H1 (cell line): ENCODE data around the gene ADGRB2.

Source experiments
- EZH2 ChIP-seq: fragments of 200-600 bp; sonication (generic); IDR thresholded peaks from 2 replicates; pipeline ENCODE4 v1.7.1; 2012; ENCODE audit warnings: low read depth, mild to moderate bottlenecking, moderate library complexity, low read length, inconsistent platforms; ENCODE audit not compliant: severe bottlenecking
- POLR2AphosphoS5 ChIP-seq: IDR thresholded peaks from 2 replicates; pipeline ENCODE4 v1.6.1; 2011; ENCODE audit warnings: low read depth, low read length
- RXRA ChIP-seq: IDR thresholded peaks from 2 replicates; pipeline ENCODE4 v1.6.1; 2011; ENCODE audit warnings: low read depth, mild to moderate bottlenecking, low read length, moderate library complexity; ENCODE audit not compliant: insufficient read depth
- TCF12 ChIP-seq: IDR thresholded peaks from 2 replicates; pipeline ENCODE4 v1.6.1; 2011; ENCODE audit warnings: low read depth, mild to moderate bottlenecking, low read length
- TF ChIP-seq, protein P1 (sequence below), 3 experiments: IDR thresholded peaks; 1 replicate in 2 of 3; 2 replicates in 1 of 3; pipeline versions ENCODE4 v1.5.1 to v1.6.1; 2011; ENCODE audit warnings: low read length in 3 of 3, mild to moderate bottlenecking in 3 of 3, inconsistent platforms in 2 of 3, low read depth in 1 of 3, moderate library complexity in 1 of 3; ENCODE audit not compliant: insufficient read depth in 1 of 3; ENCODE audit errors: control extremely low read depth in 1 of 3

GRCh38 chr1:31755850-31756492, 8.2 kb downstream of the ADGRB2 start:
- TF ChIP-seq RXRA (no peak), POLR2AphosphoS5 (no peak), TCF12 (no peak), EZH2 (no peak)
- TF ChIP-seq, protein P1, sequence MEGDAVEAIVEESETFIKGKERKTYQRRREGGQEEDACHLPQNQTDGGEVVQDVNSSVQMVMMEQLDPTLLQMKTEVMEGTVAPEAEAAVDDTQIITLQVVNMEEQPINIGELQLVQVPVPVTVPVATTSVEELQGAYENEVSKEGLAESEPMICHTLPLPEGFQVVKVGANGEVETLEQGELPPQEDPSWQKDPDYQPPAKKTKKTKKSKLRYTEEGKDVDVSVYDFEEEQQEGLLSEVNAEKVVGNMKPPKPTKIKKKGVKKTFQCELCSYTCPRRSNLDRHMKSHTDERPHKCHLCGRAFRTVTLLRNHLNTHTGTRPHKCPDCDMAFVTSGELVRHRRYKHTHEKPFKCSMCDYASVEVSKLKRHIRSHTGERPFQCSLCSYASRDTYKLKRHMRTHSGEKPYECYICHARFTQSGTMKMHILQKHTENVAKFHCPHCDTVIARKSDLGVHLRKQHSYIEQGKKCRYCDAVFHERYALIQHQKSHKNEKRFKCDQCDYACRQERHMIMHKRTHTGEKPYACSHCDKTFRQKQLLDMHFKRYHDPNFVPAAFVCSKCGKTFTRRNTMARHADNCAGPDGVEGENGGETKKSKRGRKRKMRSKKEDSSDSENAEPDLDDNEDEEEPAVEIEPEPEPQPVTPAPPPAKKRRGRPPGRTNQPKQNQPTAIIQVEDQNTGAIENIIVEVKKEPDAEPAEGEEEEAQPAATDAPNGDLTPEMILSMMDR (IDR thresholded peaks at IDR 0.05; ENCODE audit: control extremely low read depth in 1 of 3, insufficient read depth in 1 of 3, low read depth in 1 of 3, low read length in 3 of 3) = no peak
